ENCODE results near the gene CNIH1. TPM values are rescaled to one million over a fixed set of nuclear protein-coding genes. Genes with fewer than 3 reads are reported as not detected.

CNIH1 gene
- total and polyA plus RNA-seq, 8 donors = 10.8 to 43.5 (median 34.7) TPM

- FAIRE-seq = no peak
- Histone ChIP-seq H3K9me3 (no peaks in the 10 kb centered on the region), H3K27ac (no peak overlapping the region), H3K4me1 (peaks cover 5 to 10% (median 7%) of the 10 kb centered on the region in 3 donors), H3K27me3 (no peaks in the 10 kb centered on the region), H3K4me3 (no peak overlapping the region), H3K36me3 (peaks cover 0 to 8% (median 0%) of the 10 kb centered on the region in 3 donors)
- no peak for DNase-seq
- intact Hi-C loops (cut with DNase I) = no loop called here
- no peak for TF ChIP-seq CTCF (IDR thresholded peaks at IDR 0.05)
- WGBS, 2 donors = 90% methylated on average over 8 of the region's 8 CpGs
- ATAC-seq = no peak
These were observed 42.0 kb upstream of the CNIH1 start for GRCh38 chr14:54483073-54483745.

- no peak for ATAC-seq
- WGBS, 2 donors = 90 to 93% methylated on average over 2 of the region's 2 CpGs
- H3K27me3 ChIP-seq = no peaks in the 10 kb centered on the region
- peaks cover 0 to 8% (median 0%) of the 10 kb centered on the region in 3 donors for H3K36me3 ChIP-seq
- no peak for FAIRE-seq
- no peak for TF ChIP-seq CTCF (IDR thresholded peaks at IDR 0.05)
- no peak for DNase-seq
- H3K27ac ChIP-seq = no peak overlapping the region
- H3K4me1 ChIP-seq = peaks cover 0 to 5% (median 0%) of the 10 kb centered on the region in 3 donors
- no peaks in the 10 kb centered on the region for H3K9me3 ChIP-seq
- intact Hi-C loops (cut with DNase I) = no loop called here
- no peak overlapping the region for H3K4me3 ChIP-seq
These were observed 40.5 kb upstream of the CNIH1 start for GRCh38 chr14:54481695-54482094.

GRCh38 chr14:54480830-54481562, 39.8 kb upstream of the CNIH1 start:
- DNase-seq = no peak
- ATAC-seq = no peak
- Histone ChIP-seq H3K4me1 (peaks cover 0 to 5% (median 0%) of the 10 kb centered on the region in 3 donors), H3K27me3 (no peaks in the 10 kb centered on the region), H3K9me3 (no peaks in the 10 kb centered on the region), H3K27ac (no peak overlapping the region), H3K4me3 (no peak overlapping the region), H3K36me3 (peaks cover 0 to 8% (median 0%) of the 10 kb centered on the region in 3 donors)
- WGBS, 2 donors = 85 to 88% methylated on average over 4 of the region's 4 CpGs
- intact Hi-C loops (cut with DNase I) = no loop called here
- no peak for TF ChIP-seq CTCF (IDR thresholded peaks at IDR 0.05)
- no peak for FAIRE-seq

- 86 to 89% methylated on average over 3 of the region's 3 CpGs for WGBS, 2 donors
- FAIRE-seq (no peak), ATAC-seq (no peak), DNase-seq (no peak)
- H3K27ac ChIP-seq = no peak overlapping the region
- intact Hi-C loops (cut with DNase I) = no loop called here
- TF ChIP-seq CTCF (IDR thresholded peaks at IDR 0.05) = no peak
- peaks cover 0 to 8% (median 0%) of the 10 kb centered on the region in 3 donors for H3K4me1 ChIP-seq
- H3K9me3 ChIP-seq = no peaks in the 10 kb centered on the region
- H3K36me3 ChIP-seq = peaks cover 0 to 8% (median 0%) of the 10 kb centered on the region in 3 donors
- H3K4me3 ChIP-seq = no peak overlapping the region
- no peaks in the 10 kb centered on the region for H3K27me3 ChIP-seq
These were observed 37.6 kb upstream of the CNIH1 start for GRCh38 chr14:54478636-54479215.
